SK-N-SH (cell line): Measurements from ENCODE around the gene DNMT3B. TPM values are rescaled to one million over a fixed set of nuclear protein-coding genes. Genes with fewer than 3 reads are reported as not detected.

Experiments
- CTCF ChIA-PET: fragments of 300-600, 350-600 bp; formaldehyde crosslinking; extraction: SDS; loops from one replicate; lab custom pipeline; 2021; lab: Yijun Ruan, JAX
- POLR2A ChIA-PET: fragments of 350-600 bp; sonication (Branson Sonifier 250); formaldehyde crosslinking; extraction: SDS; loops from one replicate; lab custom pipeline; 2020; ENCODE audit warnings: antibody characterized with exemption, inconsistent platforms; lab: Yijun Ruan, JAX
- DNase-seq: peaks from one replicate; pipeline ENCODE4 v3.0.0; 2012
- H2AFZ ChIP-seq: fragments of 200-600 bp; sonication (generic); 2 replicates; pipeline ENCODE4 v1.8.1; 2016; ENCODE audit warnings: antibody characterized with exemption, mild to moderate bottlenecking, low read depth
- H3F3A ChIP-seq: fragments of 200-600 bp; sonication (generic); replicated peaks from 2 replicates; pipeline ENCODE3; 2016; ENCODE audit warnings: antibody characterized with exemption, mild to moderate bottlenecking; ENCODE audit not compliant: insufficient read depth
- H3K27ac ChIP-seq, 2 experiments: fragments of 200-500 bp in 1 of 2; fragments of 200-600 bp in 1 of 2; sonication (Bioruptor generic) in 1 of 2; sonication (generic), shearing (Covaris generic) in 1 of 2; 2 replicates each; pipeline versions ENCODE4 v1.5.1 to v1.6.1; 2014 to 2016; ENCODE audit warnings: low read depth in 2 of 2, inconsistent platforms in 1 of 2, low read length in 1 of 2, mild to moderate bottlenecking in 1 of 2, mixed read lengths in 1 of 2
- H3K27me3 ChIP-seq: fragments of 200-600 bp; sonication (generic), shearing (Covaris generic); 2 replicates; pipeline ENCODE4 v1.6.1; 2016; ENCODE audit warnings: mixed run types; ENCODE audit not compliant: insufficient read depth
- H3K36me3 ChIP-seq, 2 experiments: fragments of 200-500 bp in 1 of 2; fragments of 200-600 bp in 1 of 2; sonication (Bioruptor generic) in 1 of 2; sonication (generic) in 1 of 2; replicated peaks in 1 of 2; 2 replicates each; pipeline versions ENCODE3 to v1.5.1; 2014 to 2016; ENCODE audit warnings: low read length in 1 of 2, mild to moderate bottlenecking in 1 of 2; ENCODE audit not compliant: insufficient read depth in 2 of 2, control insufficient read depth in 1 of 2
- H3K4me1 ChIP-seq, 2 experiments: fragments of 200-500 bp in 1 of 2; fragments of 200-600 bp in 1 of 2; sonication (Bioruptor generic) in 1 of 2; sonication (generic), shearing (Covaris generic) in 1 of 2; 2 replicates each; pipeline versions ENCODE4 v1.5.1 to v1.6.1; 2014 to 2016; ENCODE audit warnings: low read depth in 1 of 2, low read length in 1 of 2, mixed run types in 1 of 2; ENCODE audit not compliant: insufficient read depth in 2 of 2, control insufficient read depth in 1 of 2
- H3K4me2 ChIP-seq: fragments of 200-600 bp; sonication (generic), shearing (Covaris generic); 2 replicates; pipeline ENCODE4 v1.6.1; 2017; ENCODE audit warnings: mixed run types
- H3K4me3 ChIP-seq, 2 experiments: fragments of 200-500 bp in 1 of 2; fragments of 200-600 bp in 1 of 2; sonication (Bioruptor generic) in 1 of 2; sonication (generic), shearing (Covaris generic) in 1 of 2; 2 replicates each; pipeline versions ENCODE4 v1.5.1 to v1.8.1; 2014 to 2016; ENCODE audit warnings: low read depth in 2 of 2, inconsistent platforms in 1 of 2, low read length in 1 of 2, mild to moderate bottlenecking in 1 of 2, mixed read lengths in 1 of 2, moderate library complexity in 1 of 2
- H3K79me2 ChIP-seq: fragments of 200-600 bp; sonication (generic); 2 replicates; pipeline ENCODE4 v1.8.1; 2017; ENCODE audit warnings: mild to moderate bottlenecking; ENCODE audit not compliant: insufficient read depth
- H3K9ac ChIP-seq: fragments of 200-600 bp; sonication (generic); 2 replicates; pipeline ENCODE4 v1.6.1; 2017; ENCODE audit warnings: mixed run types
- H3K9me2 ChIP-seq: fragments of 200-600 bp; sonication (generic); 2 replicates; pipeline ENCODE4 v1.6.1; 2017; ENCODE audit warnings: mixed run types
- H3K9me3 ChIP-seq: fragments of 200-600 bp; sonication (generic); 2 replicates; pipeline ENCODE4 v1.6.1; 2017; ENCODE audit warnings: mixed run types, mild to moderate bottlenecking, moderate library complexity
- H4K20me1 ChIP-seq: fragments of 200-600 bp; sonication (generic); 2 replicates; pipeline ENCODE4 v1.6.1; 2017; ENCODE audit warnings: mild to moderate bottlenecking, mixed run types; ENCODE audit not compliant: insufficient read depth
- NFIC ChIP-seq: IDR thresholded peaks from 2 replicates; pipeline ENCODE4 v1.4.0; 2012; ENCODE audit warnings: borderline replicate concordance
- TAF1 ChIP-seq: IDR thresholded peaks from 2 replicates; pipeline ENCODE4 v1.6.1; 2012; ENCODE audit warnings: low read depth, mild to moderate bottlenecking, low read length, moderate library complexity, borderline replicate concordance
- YY1 ChIP-seq: IDR thresholded peaks from 2 replicates; pipeline ENCODE4 v1.4.0; 2012; ENCODE audit warnings: low read depth, mild to moderate bottlenecking
- WGBS: methylation state at CpG from one replicate; pipeline ENCODE4 v1.1.6; 2017; ENCODE audit warnings: low lambda C conversion rate; 5-methylcytosine and 5-hydroxymethylcytosine counted together
- polyA plus RNA-seq, 3 experiments: library from polyadenylated mRNA; depleted of rRNA; stranded (reverse); fragments of >200 nt; gene quantifications; 2 replicates each; pipeline ENCODE4 v1.2.3, GENCODE V29; 2012
- TF ChIP-seq, protein P1 (sequence below): IDR thresholded peaks from 2 replicates; pipeline ENCODE4 v1.4.0; 2012; ENCODE audit warnings: low read depth, borderline replicate concordance
- TF ChIP-seq, protein P2 (sequence below): IDR thresholded peaks from 2 replicates; pipeline ENCODE4 v1.4.0; 2012; ENCODE audit warnings: low read depth
- TF ChIP-seq, protein P3 (sequence below): IDR thresholded peaks from 2 replicates; pipeline ENCODE4 v1.6.1; 2012; ENCODE audit warnings: mild to moderate bottlenecking, low read depth, low read length, moderate library complexity

The DNMT3B gene
- polyA plus RNA-seq, 1 of the 3 experiments (the other 2 are of a cell fraction), result 2.2 TPM

DNA sequence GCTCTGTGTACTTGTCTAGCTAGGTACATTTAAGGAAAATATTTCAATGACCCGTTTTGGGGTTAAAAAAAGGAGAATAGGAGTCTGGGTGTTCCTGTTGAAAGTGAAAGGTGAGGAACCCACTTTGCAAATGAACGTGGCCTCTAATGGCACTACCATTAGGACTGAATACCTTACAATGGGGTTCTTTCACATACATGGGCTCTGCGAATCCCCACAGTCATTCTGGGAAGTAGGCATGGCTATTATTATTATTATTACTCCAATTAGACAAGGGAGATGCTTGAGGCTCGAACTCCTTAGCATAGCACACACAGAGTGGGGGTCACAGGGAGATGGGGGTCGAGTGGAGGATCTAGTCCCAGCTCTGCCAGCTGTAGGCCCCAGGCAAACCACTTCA, 6.0 kb upstream of the DNMT3B start (continued):
- TF ChIP-seq, protein P1, sequence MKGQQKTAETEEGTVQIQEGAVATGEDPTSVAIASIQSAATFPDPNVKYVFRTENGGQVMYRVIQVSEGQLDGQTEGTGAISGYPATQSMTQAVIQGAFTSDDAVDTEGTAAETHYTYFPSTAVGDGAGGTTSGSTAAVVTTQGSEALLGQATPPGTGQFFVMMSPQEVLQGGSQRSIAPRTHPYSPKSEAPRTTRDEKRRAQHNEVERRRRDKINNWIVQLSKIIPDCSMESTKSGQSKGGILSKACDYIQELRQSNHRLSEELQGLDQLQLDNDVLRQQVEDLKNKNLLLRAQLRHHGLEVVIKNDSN, result no peak

DNA sequence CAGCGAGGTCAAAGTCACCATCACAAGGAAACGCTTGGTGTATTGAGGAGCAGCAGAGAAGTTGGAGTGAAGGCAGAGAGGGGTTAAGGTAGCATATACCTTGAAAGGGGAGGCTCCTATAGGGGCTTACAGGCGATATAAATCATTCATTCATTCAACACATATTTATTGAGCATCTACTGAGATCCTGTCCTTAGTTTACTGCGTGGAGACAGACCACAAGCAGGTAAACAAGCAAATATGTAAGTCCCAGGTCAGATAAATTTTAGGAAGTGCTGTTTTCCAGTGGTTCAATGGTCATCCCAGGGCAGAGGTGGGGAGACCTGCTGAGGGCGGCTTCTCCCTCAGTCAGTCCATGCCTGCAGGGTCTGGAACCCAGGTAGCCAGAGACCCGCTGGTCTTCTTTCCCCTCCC, 761 bp upstream of the DNMT3B start:
- no peaks in the 10 kb centered on the region for H3K9me3 ChIP-seq
- CTCF ChIA-PET, result no interaction called here
- H2AFZ ChIP-seq, result peak overlapping the region; percentile 68; the same call in 1 of the 2 replicates
- H3F3A ChIP-seq, result peaks cover 12% of the 10 kb centered on the region
- H3K36me3 ChIP-seq, result no peaks in the 10 kb centered on the region
- peak overlapping the region in 1 of 2 experiments; percentile 31; a peak in 2 of 4 replicates for H3K4me3 ChIP-seq
- H3K9ac ChIP-seq, result peak overlapping the region; percentile 85; the same call in 1 of the 2 replicates
- no peak overlapping the region for H3K27ac ChIP-seq
- POLR2A ChIA-PET, result no interaction called here
- peak overlapping the region; percentile 69 for H3K4me2 ChIP-seq
- H3K4me1 ChIP-seq, result peaks cover 0 to 12% of the 10 kb centered on the region in 2 experiments; a peak in 2 of 4 replicates
- H3K27me3 ChIP-seq, result no peaks in the 10 kb centered on the region
- H3K79me2 ChIP-seq, result peaks cover 7% of the 10 kb centered on the region; the same call in 1 of the 2 replicates
- no peaks in the 10 kb centered on the region for H4K20me1 ChIP-seq
- DNase-seq, result no peak
- TF ChIP-seq, protein P2, sequence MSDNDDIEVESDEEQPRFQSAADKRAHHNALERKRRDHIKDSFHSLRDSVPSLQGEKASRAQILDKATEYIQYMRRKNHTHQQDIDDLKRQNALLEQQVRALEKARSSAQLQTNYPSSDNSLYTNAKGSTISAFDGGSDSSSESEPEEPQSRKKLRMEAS, result no peak
- TF ChIP-seq, protein P1, result no peak
- TF ChIP-seq YY1 (no peak), NFIC (no peak)
- TF ChIP-seq, protein P3, sequence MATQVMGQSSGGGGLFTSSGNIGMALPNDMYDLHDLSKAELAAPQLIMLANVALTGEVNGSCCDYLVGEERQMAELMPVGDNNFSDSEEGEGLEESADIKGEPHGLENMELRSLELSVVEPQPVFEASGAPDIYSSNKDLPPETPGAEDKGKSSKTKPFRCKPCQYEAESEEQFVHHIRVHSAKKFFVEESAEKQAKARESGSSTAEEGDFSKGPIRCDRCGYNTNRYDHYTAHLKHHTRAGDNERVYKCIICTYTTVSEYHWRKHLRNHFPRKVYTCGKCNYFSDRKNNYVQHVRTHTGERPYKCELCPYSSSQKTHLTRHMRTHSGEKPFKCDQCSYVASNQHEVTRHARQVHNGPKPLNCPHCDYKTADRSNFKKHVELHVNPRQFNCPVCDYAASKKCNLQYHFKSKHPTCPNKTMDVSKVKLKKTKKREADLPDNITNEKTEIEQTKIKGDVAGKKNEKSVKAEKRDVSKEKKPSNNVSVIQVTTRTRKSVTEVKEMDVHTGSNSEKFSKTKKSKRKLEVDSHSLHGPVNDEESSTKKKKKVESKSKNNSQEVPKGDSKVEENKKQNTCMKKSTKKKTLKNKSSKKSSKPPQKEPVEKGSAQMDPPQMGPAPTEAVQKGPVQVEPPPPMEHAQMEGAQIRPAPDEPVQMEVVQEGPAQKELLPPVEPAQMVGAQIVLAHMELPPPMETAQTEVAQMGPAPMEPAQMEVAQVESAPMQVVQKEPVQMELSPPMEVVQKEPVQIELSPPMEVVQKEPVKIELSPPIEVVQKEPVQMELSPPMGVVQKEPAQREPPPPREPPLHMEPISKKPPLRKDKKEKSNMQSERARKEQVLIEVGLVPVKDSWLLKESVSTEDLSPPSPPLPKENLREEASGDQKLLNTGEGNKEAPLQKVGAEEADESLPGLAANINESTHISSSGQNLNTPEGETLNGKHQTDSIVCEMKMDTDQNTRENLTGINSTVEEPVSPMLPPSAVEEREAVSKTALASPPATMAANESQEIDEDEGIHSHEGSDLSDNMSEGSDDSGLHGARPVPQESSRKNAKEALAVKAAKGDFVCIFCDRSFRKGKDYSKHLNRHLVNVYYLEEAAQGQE, result no peak
- TF ChIP-seq, all 33 proteins: peak for 0
- WGBS, result 65% methylated on average over 6 of the region's 6 CpGs
- no peaks in the 10 kb centered on the region for H3K9me2 ChIP-seq

DNA sequence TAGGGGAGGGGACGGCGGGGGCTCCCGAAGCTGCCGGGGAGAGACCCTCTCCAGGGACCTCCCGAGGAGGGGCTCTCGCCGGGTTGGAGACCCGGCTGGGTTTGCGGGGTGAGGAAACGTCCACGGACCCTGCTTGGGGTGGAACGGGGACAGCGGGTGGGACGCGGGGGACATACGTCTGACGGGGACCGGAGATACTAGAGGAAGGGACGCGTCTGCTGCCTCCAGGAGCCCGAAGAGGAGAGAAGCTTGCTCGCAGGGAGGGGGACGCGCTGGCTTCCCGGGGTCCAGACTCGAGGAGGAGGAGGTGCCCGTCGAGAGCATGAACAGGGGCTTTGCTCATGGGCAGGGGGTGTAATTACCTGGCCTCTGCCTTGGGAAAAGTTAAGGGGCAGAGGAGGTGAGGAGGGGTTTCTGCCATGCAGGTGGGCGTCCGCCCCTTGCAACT, 593 bp downstream of the DNMT3B start:
- POLR2A ChIA-PET, result interaction anchor here (1.0 to 1.9 kb wide), 3 partner anchors 16 to 57 kb away, joined by 5 to 11 read pairs (median 10); partner anchors contain the start of genes COMMD7 and MAPRE1
- WGBS, result 2% methylated on average over 25 of the region's 30 CpGs
- DNase-seq, result peak; percentile 78
- H3K36me3 ChIP-seq, result no peaks in the 10 kb centered on the region
- H3F3A ChIP-seq, result peaks cover 7% of the 10 kb centered on the region
- H2AFZ ChIP-seq, result peak overlapping the region; percentile 88
- CTCF ChIA-PET, result interaction anchor here (1.0 to 4.9 kb wide), 6 partner anchors 10 to 27 kb away, joined by 3 to 39 read pairs (median 8); partner anchors contain the start of gene COMMD7
- no peaks in the 10 kb centered on the region for H3K9me2 ChIP-seq
- no peaks in the 10 kb centered on the region for H3K27me3 ChIP-seq
- peak overlapping the region; percentile 93 for H3K4me2 ChIP-seq
- H3K9me3 ChIP-seq, result no peaks in the 10 kb centered on the region
- H3K4me3 ChIP-seq, result peak overlapping the region; percentile 72 to 86
- peak overlapping the region; percentile 85 for H3K9ac ChIP-seq
- H3K4me1 ChIP-seq, result peaks cover 0 to 12% of the 10 kb centered on the region in 2 experiments; a peak in 2 of 4 replicates
- no peak for TF ChIP-seq TAF1
- TF ChIP-seq, all 33 proteins: peak for 0
- H3K27ac ChIP-seq, result peak overlapping the region in 1 of 2 experiments; percentile 8; a peak in 1 of 4 replicates
- H4K20me1 ChIP-seq, result no peaks in the 10 kb centered on the region
- H3K79me2 ChIP-seq, result peaks cover 12% of the 10 kb centered on the region; the same call in 1 of the 2 replicates
